SK-N-SH treated with all-trans-retinoic acid at 6 μM for 48 hours (cell line): ENCODE data around the gene SMCHD1.
"Not testable (repeated sequence)": the region's sequence is repeated elsewhere in the genome, so short reads cannot be mapped to it uniquely, and the experiment has no call there.

Experiments used
- ATAC-seq: fragments of 200-7000 bp; cut with Tn5 transposase; 3 replicates; pipeline ENCODE4 v1.9.1; 2020; ENCODE audit warnings: mild to moderate bottlenecking, moderate library complexity
- ARNTL ChIP-seq: fragments of 450-650 bp; formaldehyde crosslinking; IDR thresholded peaks from 2 replicates; pipeline ENCODE4 v1.5.0; 2020; ENCODE audit warnings: low read depth, mild to moderate bottlenecking, moderate library complexity, borderline replicate concordance
- BACH2 ChIP-seq: fragments of 250-450 bp; sonication (Bioruptor Pico); IDR thresholded peaks from 2 replicates; pipeline ENCODE4 v1.9.0; 2021; ENCODE audit warnings: mild to moderate bottlenecking, borderline replicate concordance
- CREB5 ChIP-seq: fragments of 250-450 bp; sonication (Bioruptor Pico); IDR thresholded peaks from 2 replicates; pipeline ENCODE4 v1.5.1; 2020; ENCODE audit warnings: low read depth, mild to moderate bottlenecking, moderate library complexity
- CSDC2 ChIP-seq: fragments of 250-450 bp; sonication (Bioruptor Pico); IDR thresholded peaks from 2 replicates; pipeline ENCODE4 v1.5.0; 2020; ENCODE audit warnings: mild to moderate bottlenecking, moderate library complexity
- CSRNP3 ChIP-seq: fragments of 250-450 bp; sonication (Bioruptor Pico); IDR thresholded peaks from 2 replicates; pipeline ENCODE4 v1.5.1; 2021; ENCODE audit warnings: mild to moderate bottlenecking, moderate library complexity
- ESRRG ChIP-seq: fragments of 250-450 bp; sonication (Bioruptor Pico); IDR thresholded peaks from 2 replicates; pipeline ENCODE4 v1.6.1; 2021; ENCODE audit warnings: mild to moderate bottlenecking
- GLIS3 ChIP-seq: fragments of 250-450 bp; sonication (Bioruptor Pico); IDR thresholded peaks from 2 replicates; pipeline ENCODE4 v1.5.0; 2020; ENCODE audit warnings: mild to moderate bottlenecking, moderate library complexity
- ISL1 ChIP-seq: fragments of 250-450 bp; sonication (Bioruptor Pico); IDR thresholded peaks from 2 replicates; pipeline ENCODE4 v2.1.2; 2022; ENCODE audit warnings: mild to moderate bottlenecking, moderate library complexity
- OSR1 ChIP-seq: fragments of 250-450 bp; sonication (Bioruptor Pico); IDR thresholded peaks from 2 replicates; pipeline ENCODE4 v1.8.0; 2022; ENCODE audit warnings: moderate library complexity, mild to moderate bottlenecking, inconsistent platforms
- PATZ1 ChIP-seq: fragments of 250-450 bp; sonication (Bioruptor Pico); IDR thresholded peaks from 2 replicates; pipeline ENCODE4 v1.8.0; 2020; ENCODE audit warnings: mild to moderate bottlenecking, moderate library complexity, borderline replicate concordance
- POU6F1 ChIP-seq: fragments of 250-450 bp; sonication (Bioruptor Pico); IDR thresholded peaks from 2 replicates; pipeline ENCODE4 v1.8.0; 2021; ENCODE audit warnings: low read depth, mild to moderate bottlenecking, moderate library complexity, borderline replicate concordance
- PPARA ChIP-seq: fragments of 250-450 bp; sonication (Bioruptor Pico); IDR thresholded peaks from 2 replicates; pipeline ENCODE4 v1.5.0; 2020; ENCODE audit warnings: mild to moderate bottlenecking, borderline replicate concordance
- RARB ChIP-seq: fragments of 250-450 bp; sonication (Bioruptor Pico); IDR thresholded peaks from 2 replicates; pipeline ENCODE4 v1.8.0; 2021; ENCODE audit warnings: mild to moderate bottlenecking, moderate library complexity
- SNAI2 ChIP-seq: fragments of 250-450 bp; sonication (Bioruptor Pico); IDR thresholded peaks from 2 replicates; pipeline ENCODE4 v1.5.0; 2020; ENCODE audit warnings: mild to moderate bottlenecking, moderate library complexity
- TCF4 ChIP-seq: fragments of 250-450 bp; sonication (Bioruptor Pico); IDR thresholded peaks from 2 replicates; pipeline ENCODE4 v1.8.0; 2021; ENCODE audit warnings: mild to moderate bottlenecking, moderate library complexity, borderline replicate concordance
- TOX ChIP-seq: fragments of 250-450 bp; sonication (Bioruptor Pico); IDR thresholded peaks from 2 replicates; pipeline ENCODE4 v1.8.0; 2021; ENCODE audit warnings: mild to moderate bottlenecking, moderate library complexity, borderline replicate concordance
- TSHZ2 ChIP-seq: fragments of 250-450 bp; sonication (Bioruptor Pico); IDR thresholded peaks from 2 replicates; pipeline ENCODE4 v1.5.0; 2020; ENCODE audit warnings: mild to moderate bottlenecking, moderate library complexity
- ZC3H10 ChIP-seq: fragments of 250-450 bp; sonication (Bioruptor Pico); IDR thresholded peaks from 2 replicates; pipeline ENCODE4 v1.5.1; 2021; ENCODE audit warnings: mild to moderate bottlenecking, moderate library complexity
- ZFP3 ChIP-seq: fragments of 250-450 bp; sonication (Bioruptor Pico); IDR thresholded peaks from 2 replicates; pipeline ENCODE4 v1.5.0; 2020; ENCODE audit warnings: mild to moderate bottlenecking, moderate library complexity
- ZFP30 ChIP-seq: fragments of 450-650 bp; formaldehyde crosslinking; IDR thresholded peaks from 2 replicates; pipeline ENCODE4 v1.5.0; 2022; ENCODE audit warnings: mild to moderate bottlenecking, moderate library complexity
- ZNF565 ChIP-seq: fragments of 450-650 bp; formaldehyde crosslinking; conservative IDR thresholded peaks from 2 replicates; pipeline ENCODE4 v1.5.0; 2020; ENCODE audit warnings: low read depth, mild to moderate bottlenecking, moderate library complexity
- ZNF70 ChIP-seq: fragments of 450-650 bp; formaldehyde crosslinking; IDR thresholded peaks from 2 replicates; pipeline ENCODE4 v1.5.0; 2020; ENCODE audit warnings: mild to moderate bottlenecking, moderate library complexity
- ZNF8 ChIP-seq: fragments of 450-650 bp; formaldehyde crosslinking; IDR thresholded peaks from 2 replicates; pipeline ENCODE4 v1.5.0; 2020; ENCODE audit warnings: mild to moderate bottlenecking, moderate library complexity

Gene SMCHD1

GRCh38 chr18:2729757-2730156, 74.2 kb downstream of the SMCHD1 start:
- no peak for ATAC-seq
- TF ChIP-seq ZNF565 (CRISPR knock-in tag) (no peak), CSDC2 (CRISPR knock-in tag) (no peak), GLIS3 (CRISPR knock-in tag) (no peak), ARNTL (CRISPR knock-in tag) (no peak)

GRCh38 chr18:2736823-2737222, 81.3 kb downstream of the SMCHD1 start:
- ATAC-seq, result no peak
- TF ChIP-seq SNAI2 (CRISPR knock-in tag) (no peak), CREB5 (no peak), TOX (no peak), POU6F1 (no peak), GLIS3 (CRISPR knock-in tag) (no peak), BACH2 (CRISPR knock-in tag) (no peak), ZNF565 (CRISPR knock-in tag) (no peak), RARB (CRISPR knock-in tag) (no peak), ZFP3 (CRISPR knock-in tag) (no peak), ISL1 (no peak), ESRRG (CRISPR knock-in tag) (no peak)
- TF ChIP-seq, all 23 proteins: peak for 0

GRCh38 chr18:2740082-2740481, 84.6 kb downstream of the SMCHD1 start:
- ATAC-seq, result not testable (repeated sequence)
- TF ChIP-seq ZNF8 (CRISPR knock-in tag), result peak; percentile 59

- ATAC-seq, result no peak
- no peak for TF ChIP-seq ISL1
These were observed 90.7 kb downstream of the SMCHD1 start for GRCh38 chr18:2746274-2746673.

- no peak for ATAC-seq
- TF ChIP-seq OSR1 (CRISPR knock-in tag) (no peak), SNAI2 (CRISPR knock-in tag) (no peak), PATZ1 (CRISPR knock-in tag) (no peak), GLIS3 (CRISPR knock-in tag) (no peak), BACH2 (CRISPR knock-in tag) (no peak), RARB (CRISPR knock-in tag) (no peak), ZC3H10 (CRISPR knock-in tag) (no peak), ISL1 (no peak), ZNF70 (CRISPR knock-in tag) (no peak), TCF4 (CRISPR knock-in tag) (no peak), ARNTL (CRISPR knock-in tag) (no peak), ZNF8 (CRISPR knock-in tag) (no peak), ZNF565 (CRISPR knock-in tag) (no peak), ZFP3 (CRISPR knock-in tag) (no peak), ZFP30 (CRISPR knock-in tag) (no peak), TOX (no peak), ESRRG (CRISPR knock-in tag) (no peak), PPARA (CRISPR knock-in tag) (no peak), TSHZ2 (no peak), CSRNP3 (no peak)
These were observed 102.8 kb downstream of the SMCHD1 start for GRCh38 chr18:2758309-2758708.
